Parathyroid adenoma (tissue), 2 donors: ENCODE results near the gene FAM187B.

Source experiments
- H2AFZ ChIP-seq: fragments of 300-600 bp; sonication (generic); one replicate; pipeline ENCODE4 v1.7.0; 2017; ENCODE audit warnings: antibody characterized with exemption, mild to moderate bottlenecking
- H3K27ac ChIP-seq: fragments of 300-600 bp; sonication (generic); one replicate; pipeline ENCODE4 v1.7.0; 2017
- H3K27me3 ChIP-seq: fragments of 300-600 bp; sonication (generic); one replicate; pipeline ENCODE4 v1.7.0; 2017; ENCODE audit warnings: low read length; ENCODE audit not compliant: control insufficient read depth, insufficient read depth
- H3K36me3 ChIP-seq: fragments of 300-600 bp; sonication (generic); one replicate; pipeline ENCODE4 v1.7.0; 2017; ENCODE audit warnings: low read length; ENCODE audit not compliant: control insufficient read depth, insufficient read depth
- H3K4me1 ChIP-seq: fragments of 300-600 bp; sonication (generic); one replicate; pipeline ENCODE4 v1.7.0; 2017; ENCODE audit warnings: control low read depth
- H3K4me2 ChIP-seq: fragments of 300-600 bp; sonication (generic); one replicate; pipeline ENCODE4 v1.7.0; 2017; ENCODE audit warnings: low read length
- H3K4me3 ChIP-seq: fragments of 300-600 bp; sonication (generic); one replicate; pipeline ENCODE4 v1.7.0; 2017; ENCODE audit warnings: low read depth, low read length
- H3K79me2 ChIP-seq: fragments of 300-600 bp; sonication (generic); one replicate; pipeline ENCODE4 v1.7.0; 2017; ENCODE audit warnings: control low read depth
- H3K9ac ChIP-seq: fragments of 300-600 bp; sonication (generic); one replicate; pipeline ENCODE4 v1.7.0; 2017; ENCODE audit warnings: mild to moderate bottlenecking
- H3K9me3 ChIP-seq: fragments of 300-600 bp; sonication (generic); one replicate; pipeline ENCODE4 v1.7.0; 2017; ENCODE audit warnings: low read length; ENCODE audit not compliant: control insufficient read depth
- CTCF ChIP-seq: fragments of 300-600 bp; sonication (generic); IDR thresholded peaks from one replicate; pipeline ENCODE4 v1.7.0; 2017; ENCODE audit warnings: antibody characterized with exemption, mild to moderate bottlenecking
- donor health status: primary hyperparathyroidism.

The FAM187B gene

GRCh38 chr19:35216016-35216832, 12.3 kb downstream of the FAM187B start:
- Histone ChIP-seq H3K27me3 (no peaks in the 10 kb centered on the region), H3K36me3 (no peaks in the 10 kb centered on the region), H3K4me3 (no peak overlapping the region), H3K4me1 (peaks cover 18% of the 10 kb centered on the region), H3K27ac (no peak overlapping the region), H3K9me3 (no peaks in the 10 kb centered on the region), H2AFZ (no peak overlapping the region), H3K9ac (no peak overlapping the region), H3K4me2 (no peak overlapping the region), H3K79me2 (no peaks in the 10 kb centered on the region)
- TF ChIP-seq CTCF: no peak

- H3K4me1 ChIP-seq: peaks cover 18% of the 10 kb centered on the region
- no peaks in the 10 kb centered on the region for H3K9me3 ChIP-seq
- H3K4me3 ChIP-seq: no peak overlapping the region
- peak overlapping the region; percentile 77 for H3K27ac ChIP-seq
- TF ChIP-seq CTCF: no peak
- no peak overlapping the region for H3K4me2 ChIP-seq
- H3K79me2 ChIP-seq: no peaks in the 10 kb centered on the region
- no peak overlapping the region for H2AFZ ChIP-seq
- no peak overlapping the region for H3K9ac ChIP-seq
- no peaks in the 10 kb centered on the region for H3K36me3 ChIP-seq
- no peaks in the 10 kb centered on the region for H3K27me3 ChIP-seq
Measured at GRCh38 chr19:35214766-35215422, 13.6 kb downstream of the FAM187B start.

GRCh38 chr19:35213663-35214632, 14.6 kb downstream of the FAM187B start:
- no peak overlapping the region for H3K4me3 ChIP-seq

GRCh38 chr19:35212241-35212640, 16.3 kb downstream of the FAM187B start:
- Histone ChIP-seq H3K9me3 (no peaks in the 10 kb centered on the region), H3K4me2 (no peak overlapping the region), H3K9ac (no peak overlapping the region), H3K36me3 (no peaks in the 10 kb centered on the region), H3K27me3 (no peaks in the 10 kb centered on the region), H2AFZ (no peak overlapping the region), H3K79me2 (no peaks in the 10 kb centered on the region), H3K27ac (no peak overlapping the region), H3K4me3 (no peak overlapping the region), H3K4me1 (peaks cover 18% of the 10 kb centered on the region)
- no peak for TF ChIP-seq CTCF

More at GRCh38 chr19:35213663-35214632, 14.6 kb downstream of the FAM187B start:
- Histone ChIP-seq H3K9ac (no peak overlapping the region), H3K27me3 (no peaks in the 10 kb centered on the region), H2AFZ (peak overlapping the region; percentile 61), H3K79me2 (no peaks in the 10 kb centered on the region), H3K27ac (peak overlapping the region; percentile 77), H3K4me2 (no peak overlapping the region), H3K4me1 (peaks cover 18% of the 10 kb centered on the region), H3K9me3 (no peaks in the 10 kb centered on the region), H3K36me3 (no peaks in the 10 kb centered on the region)
- TF ChIP-seq CTCF: no peak
